Upper lobe of left lung (tissue), 4 donors: ENCODE data around the gene SIL1.

ENCODE experiments used
- POLR2A ChIP-seq, 4 donors: fragments of 450-650 bp; IDR thresholded peaks; one replicate each; pipeline ENCODE4 v1.5.1; 2016 to 2017; ENCODE audit warnings: antibody characterized with exemption in 4 of 4, mild to moderate bottlenecking in 2 of 4
- POLR2AphosphoS5 ChIP-seq, 2 donors: sonication (generic); formaldehyde crosslinking; IDR thresholded peaks; one replicate each; pipeline ENCODE4 v1.5.1; 2017; ENCODE audit warnings: antibody characterized with exemption in 2 of 2
- TF ChIP-seq, protein P1 (sequence below), 6 experiments: fragments of 450-650 bp in 4 of 6; fragments of 200-600 bp in 2 of 6; sonication (generic) in 2 of 6; IDR thresholded peaks; one replicate each; pipeline ENCODE4 v1.5.1; 2016 to 2019; ENCODE audit warnings: antibody characterized with exemption in 6 of 6

DNA sequence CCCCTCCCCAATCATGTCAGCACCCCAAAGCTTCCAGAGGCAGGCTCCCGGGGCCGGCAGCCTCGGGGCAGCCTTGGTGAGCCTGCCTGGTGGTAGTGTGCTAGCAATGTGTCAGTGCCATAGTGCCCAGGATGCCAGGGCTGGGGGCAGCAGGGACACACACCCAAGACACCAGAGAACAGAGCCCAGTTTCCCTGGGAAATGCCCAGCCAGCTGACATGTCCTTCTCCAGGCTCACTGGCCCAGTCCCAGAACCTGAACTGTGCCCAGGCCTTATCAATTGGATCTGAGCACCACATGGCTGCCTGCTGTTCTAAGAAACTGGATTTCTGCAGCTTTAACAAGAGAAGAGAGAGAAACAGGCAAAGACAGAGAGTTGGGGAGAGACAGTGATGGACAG is 248.2 kb downstream of the SIL1 start:
- TF ChIP-seq POLR2A (IDR thresholded peaks at IDR 0.05) (no peak), POLR2AphosphoS5 (IDR thresholded peaks at IDR 0.05) (no peak)
- TF ChIP-seq, protein P1, sequence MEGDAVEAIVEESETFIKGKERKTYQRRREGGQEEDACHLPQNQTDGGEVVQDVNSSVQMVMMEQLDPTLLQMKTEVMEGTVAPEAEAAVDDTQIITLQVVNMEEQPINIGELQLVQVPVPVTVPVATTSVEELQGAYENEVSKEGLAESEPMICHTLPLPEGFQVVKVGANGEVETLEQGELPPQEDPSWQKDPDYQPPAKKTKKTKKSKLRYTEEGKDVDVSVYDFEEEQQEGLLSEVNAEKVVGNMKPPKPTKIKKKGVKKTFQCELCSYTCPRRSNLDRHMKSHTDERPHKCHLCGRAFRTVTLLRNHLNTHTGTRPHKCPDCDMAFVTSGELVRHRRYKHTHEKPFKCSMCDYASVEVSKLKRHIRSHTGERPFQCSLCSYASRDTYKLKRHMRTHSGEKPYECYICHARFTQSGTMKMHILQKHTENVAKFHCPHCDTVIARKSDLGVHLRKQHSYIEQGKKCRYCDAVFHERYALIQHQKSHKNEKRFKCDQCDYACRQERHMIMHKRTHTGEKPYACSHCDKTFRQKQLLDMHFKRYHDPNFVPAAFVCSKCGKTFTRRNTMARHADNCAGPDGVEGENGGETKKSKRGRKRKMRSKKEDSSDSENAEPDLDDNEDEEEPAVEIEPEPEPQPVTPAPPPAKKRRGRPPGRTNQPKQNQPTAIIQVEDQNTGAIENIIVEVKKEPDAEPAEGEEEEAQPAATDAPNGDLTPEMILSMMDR (IDR thresholded peaks at IDR 0.05), result no peak
